Activated naive CD8-positive, alpha-beta T cell (primary cell): ENCODE results near the gene GPR35.

Experiments used
- H3K27ac Mint-ChIP-seq: one replicate; pipeline ENCODE4 v1.8.0; 2021; ENCODE audit warnings: mixed read lengths
- H3K27me3 Mint-ChIP-seq: one replicate; pipeline ENCODE4 v1.8.0; 2021; ENCODE audit warnings: mixed read lengths
- H3K36me3 Mint-ChIP-seq: one replicate; pipeline ENCODE4 v1.8.0; 2021; ENCODE audit warnings: mixed read lengths
- H3K4me1 Mint-ChIP-seq: one replicate; pipeline ENCODE4 v1.8.0; 2021; ENCODE audit warnings: low read depth, mixed read lengths
- H3K4me3 Mint-ChIP-seq: one replicate; pipeline ENCODE4 v1.8.0; 2021; ENCODE audit warnings: mild to moderate bottlenecking, mixed read lengths
- H3K9me3 Mint-ChIP-seq: one replicate; pipeline ENCODE4 v1.8.0; 2021; ENCODE audit warnings: low read depth, mixed read lengths

GPR35 gene, protein sequence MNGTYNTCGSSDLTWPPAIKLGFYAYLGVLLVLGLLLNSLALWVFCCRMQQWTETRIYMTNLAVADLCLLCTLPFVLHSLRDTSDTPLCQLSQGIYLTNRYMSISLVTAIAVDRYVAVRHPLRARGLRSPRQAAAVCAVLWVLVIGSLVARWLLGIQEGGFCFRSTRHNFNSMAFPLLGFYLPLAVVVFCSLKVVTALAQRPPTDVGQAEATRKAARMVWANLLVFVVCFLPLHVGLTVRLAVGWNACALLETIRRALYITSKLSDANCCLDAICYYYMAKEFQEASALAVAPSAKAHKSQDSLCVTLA

DNA sequence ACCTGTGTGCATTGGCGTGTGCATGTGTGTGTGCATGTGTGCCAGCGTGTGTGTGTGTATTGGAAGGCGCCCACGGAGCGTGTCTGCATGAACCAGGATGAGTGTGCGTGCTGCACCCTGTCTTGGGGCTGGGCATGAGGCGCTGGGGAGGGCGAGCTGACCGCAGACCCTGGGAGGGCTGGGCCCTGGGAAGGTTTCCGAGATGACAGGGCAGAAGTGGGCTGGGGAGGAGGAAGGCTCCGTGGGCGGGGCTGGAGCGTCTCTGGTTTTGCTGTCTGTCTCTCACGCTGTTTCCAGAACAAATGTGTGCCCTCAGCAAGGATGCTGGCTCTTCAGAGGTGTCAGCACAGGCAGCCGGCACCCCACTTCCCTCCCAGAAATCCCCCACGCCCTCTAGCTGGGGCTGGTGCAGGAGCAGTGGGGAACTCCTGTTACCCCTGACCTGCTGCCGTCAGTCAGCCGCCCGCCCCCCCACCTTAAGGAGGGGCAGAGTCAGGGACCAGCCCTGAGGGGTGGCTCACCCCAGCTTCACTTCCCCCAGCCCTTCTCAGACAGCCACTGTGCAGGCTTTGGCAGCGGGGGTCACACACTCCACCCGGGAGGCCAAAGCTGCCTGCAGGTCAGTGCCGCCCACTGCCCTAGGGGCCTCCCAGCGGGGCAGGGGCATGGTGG is at the start of gene GPR35:
Gene GPR35, plus strand, starts transcription at position 531 of the 672 bp plus-strand sequence. CDS start 4,473 bp downstream, outside the sequence.
- Mint-ChIP-seq H3K36me3 (peaks cover 3% of the 10 kb centered on the region), H3K4me3 (peak within 1 kb of the TSS; percentile 57), H3K27ac (peak within 1 kb of the TSS; percentile 75), H3K27me3 (no peaks in the 10 kb centered on the region), H3K4me1 (peaks cover 46% of the 10 kb centered on the region), H3K9me3 (no peaks in the 10 kb centered on the region)

DNA sequence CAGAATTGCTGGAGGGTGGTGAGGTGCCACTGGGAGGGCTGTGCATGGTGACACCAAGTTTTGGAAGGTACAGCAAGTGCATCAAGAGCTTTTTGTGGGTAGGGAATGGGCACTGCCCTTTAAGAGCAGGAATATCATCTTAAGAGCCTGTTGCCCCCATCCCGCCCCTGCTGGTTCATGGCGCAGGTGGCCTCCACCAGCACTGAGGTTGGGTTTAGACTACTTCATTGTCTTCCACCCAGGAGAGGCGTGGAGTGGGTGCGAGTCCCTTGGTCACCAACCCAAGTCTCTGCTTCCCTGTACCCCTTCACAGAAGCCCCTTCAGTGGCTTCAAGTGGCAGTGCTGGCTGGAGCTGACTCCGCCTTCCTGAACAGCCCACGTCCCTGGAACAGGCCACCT is 49.2 kb upstream of the GPR35 start:
- H3K9me3 Mint-ChIP-seq: no peaks in the 10 kb centered on the region
- H3K4me3 Mint-ChIP-seq: no peak overlapping the region
- H3K36me3 Mint-ChIP-seq: peaks cover 2% of the 10 kb centered on the region
- peaks cover 25% of the 10 kb centered on the region for H3K4me1 Mint-ChIP-seq
- H3K27ac Mint-ChIP-seq: no peak overlapping the region
- no peaks in the 10 kb centered on the region for H3K27me3 Mint-ChIP-seq

DNA sequence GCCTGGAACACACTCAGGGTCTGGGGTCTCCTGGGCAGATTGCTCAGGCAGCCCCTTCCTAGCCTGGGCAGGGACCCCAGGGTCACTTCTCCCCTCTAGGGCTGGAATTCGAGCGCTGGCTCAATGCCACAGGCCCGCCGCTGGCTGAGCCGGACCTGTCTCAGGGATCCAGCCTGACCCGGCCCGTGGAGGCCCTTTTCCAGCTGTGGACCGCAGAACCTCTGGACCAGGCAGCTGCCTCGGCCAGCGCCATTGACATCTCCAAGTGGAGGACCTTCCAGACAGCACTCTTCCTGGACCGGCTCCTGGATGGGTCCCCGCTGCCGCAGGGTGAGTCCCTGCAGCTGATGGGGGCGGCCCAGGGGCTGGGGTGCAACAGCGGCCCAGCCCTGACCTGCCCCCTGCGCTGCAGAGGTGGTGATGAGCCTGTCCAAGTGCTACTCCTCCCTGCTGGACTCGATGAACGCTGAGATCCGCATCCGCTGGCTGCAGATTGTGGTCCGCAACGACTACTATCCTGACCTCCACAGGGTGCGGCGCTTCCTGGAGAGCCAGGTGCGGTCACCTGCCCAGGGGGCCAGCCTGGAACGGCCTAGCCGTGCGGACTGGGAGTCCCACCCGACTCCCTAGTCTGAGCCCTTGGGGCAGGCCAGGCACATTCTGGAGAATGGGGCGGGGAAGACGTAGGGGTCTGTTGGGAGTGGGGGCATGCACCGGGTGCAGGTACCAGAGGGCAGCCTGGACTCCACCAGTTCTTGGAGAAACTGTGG is 48.7 kb upstream of the GPR35 start:
- Mint-ChIP-seq H3K27me3 (no peaks in the 10 kb centered on the region), H3K4me3 (no peak overlapping the region), H3K36me3 (peaks cover 6% of the 10 kb centered on the region), H3K27ac (no peak overlapping the region), H3K4me1 (peaks cover 20% of the 10 kb centered on the region), H3K9me3 (no peaks in the 10 kb centered on the region)

DNA sequence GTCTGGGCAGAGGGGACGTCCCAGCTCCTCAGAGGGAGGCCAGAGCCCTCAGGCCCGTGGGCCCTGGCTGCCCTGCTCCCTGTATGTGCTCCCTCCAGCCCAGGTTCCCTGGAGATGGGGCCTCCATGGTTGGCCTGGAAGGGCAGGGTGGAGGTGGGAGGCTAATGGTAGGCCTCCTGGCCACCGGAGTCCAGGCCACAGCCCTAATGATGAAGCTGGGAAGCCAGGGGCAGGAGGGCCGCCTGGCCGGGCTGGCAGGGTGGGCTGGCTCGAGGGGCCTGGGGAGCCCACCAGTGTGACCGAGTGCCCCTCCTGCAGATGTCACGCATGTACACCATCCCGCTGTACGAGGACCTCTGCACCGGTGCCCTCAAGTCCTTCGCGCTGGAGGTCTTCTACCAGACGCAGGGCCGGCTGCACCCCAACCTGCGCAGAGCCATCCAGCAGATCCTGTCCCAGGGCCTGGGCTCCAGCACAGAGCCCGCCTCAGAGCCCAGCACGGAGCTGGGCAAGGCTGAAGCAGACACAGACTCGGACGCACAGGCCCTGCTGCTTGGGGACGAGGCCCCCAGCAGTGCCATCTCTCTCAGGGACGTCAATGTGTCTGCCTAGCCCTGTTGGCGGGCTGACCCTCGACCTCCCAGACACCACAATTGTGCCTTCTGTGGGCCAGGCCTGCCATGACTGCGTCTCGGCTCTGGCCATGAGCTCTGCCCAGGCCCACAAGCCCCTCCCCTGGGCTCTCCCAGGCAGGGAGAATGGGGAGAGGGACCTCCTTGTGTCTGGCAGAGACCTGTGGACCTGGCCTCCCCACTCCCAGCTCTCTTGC is 47.8 kb upstream of the GPR35 start:
- H3K4me3 Mint-ChIP-seq: no peak overlapping the region
- H3K27ac Mint-ChIP-seq: no peak overlapping the region
- H3K4me1 Mint-ChIP-seq: peaks cover 26% of the 10 kb centered on the region
- H3K36me3 Mint-ChIP-seq: peaks cover 6% of the 10 kb centered on the region
- no peaks in the 10 kb centered on the region for H3K9me3 Mint-ChIP-seq
- H3K27me3 Mint-ChIP-seq: no peaks in the 10 kb centered on the region

DNA sequence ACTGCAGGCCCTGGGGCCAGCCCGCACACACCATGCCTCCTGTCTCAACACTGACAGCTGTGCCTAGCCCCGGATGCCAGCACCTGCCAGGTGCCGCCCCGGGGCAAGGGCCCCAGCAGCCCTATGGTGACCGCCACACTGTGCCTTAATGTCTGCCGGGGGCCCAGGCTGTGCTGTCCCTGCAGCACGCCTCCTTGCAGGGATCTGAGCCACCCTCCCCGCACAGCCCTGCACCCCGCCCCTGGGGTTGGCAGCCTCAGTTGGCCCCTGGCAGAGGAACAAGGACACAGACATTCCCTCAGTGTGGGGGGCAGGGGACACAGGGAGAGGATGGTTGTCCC is 47.2 kb upstream of the GPR35 start:
- Mint-ChIP-seq H3K4me1 (peaks cover 29% of the 10 kb centered on the region), H3K9me3 (no peaks in the 10 kb centered on the region), H3K4me3 (no peak overlapping the region), H3K27me3 (no peaks in the 10 kb centered on the region), H3K36me3 (peaks cover 6% of the 10 kb centered on the region), H3K27ac (no peak overlapping the region)

DNA sequence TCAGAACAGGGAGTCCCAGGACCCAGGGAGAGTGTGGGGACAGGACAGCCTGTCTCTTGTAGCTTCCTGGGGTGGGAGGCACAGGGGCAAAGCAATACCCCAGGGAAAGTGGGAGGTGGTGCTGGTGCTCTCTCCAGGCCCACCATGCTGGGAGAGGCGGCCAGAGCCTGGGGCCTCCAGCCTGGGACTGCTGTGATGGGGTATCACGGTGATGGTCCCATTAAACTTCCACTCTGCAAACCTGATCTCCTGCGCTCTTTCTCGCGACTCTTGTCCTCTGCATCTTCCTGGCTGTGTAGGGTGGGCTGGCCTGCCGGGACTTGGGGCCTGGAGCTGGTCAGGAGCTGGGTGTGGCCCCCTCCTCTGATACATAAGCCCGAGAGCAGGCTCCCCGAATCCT is 46.8 kb upstream of the GPR35 start:
- Mint-ChIP-seq H3K27ac (peak overlapping the region; percentile 77), H3K9me3 (no peaks in the 10 kb centered on the region), H3K4me3 (no peak overlapping the region), H3K27me3 (no peaks in the 10 kb centered on the region), H3K36me3 (peaks cover 6% of the 10 kb centered on the region), H3K4me1 (peaks cover 33% of the 10 kb centered on the region)

DNA sequence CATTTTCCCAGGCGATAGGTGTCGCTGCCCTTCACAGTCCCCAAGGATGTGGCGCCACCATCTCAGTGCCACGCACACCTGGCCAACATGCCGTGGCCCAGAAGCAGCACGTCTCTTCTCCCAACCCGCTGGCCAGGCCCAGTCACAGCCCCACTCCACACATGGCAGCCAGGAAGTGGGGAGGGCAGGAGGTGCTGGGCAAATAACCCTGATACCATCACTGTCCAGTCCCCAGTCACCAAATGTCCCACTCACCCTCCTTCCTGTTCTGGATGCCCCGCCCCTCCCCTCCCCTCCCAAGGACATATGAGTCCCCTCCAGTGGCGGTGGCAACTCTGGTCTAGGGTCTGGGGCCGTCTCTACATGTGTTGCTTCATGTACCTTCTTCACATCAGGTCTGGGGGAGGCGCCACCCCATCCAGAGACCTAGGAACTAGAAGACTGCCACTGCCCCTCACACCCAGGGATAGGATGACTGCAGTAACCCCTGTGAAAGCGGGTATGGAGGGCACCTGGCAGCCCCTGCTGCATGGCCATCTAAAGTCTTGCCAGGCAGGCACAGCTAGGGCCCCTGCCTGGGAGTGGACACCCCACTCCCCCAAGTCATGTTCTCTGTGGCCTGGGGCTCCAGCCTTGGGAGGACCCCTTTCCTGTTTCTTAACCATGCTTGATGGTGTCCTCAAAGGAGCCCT is 46.1 kb upstream of the GPR35 start:
- Mint-ChIP-seq H3K27me3 (no peaks in the 10 kb centered on the region), H3K36me3 (peaks cover 6% of the 10 kb centered on the region), H3K27ac (peak overlapping the region; percentile 77), H3K4me3 (peak overlapping the region; percentile 48), H3K4me1 (peaks cover 33% of the 10 kb centered on the region), H3K9me3 (no peaks in the 10 kb centered on the region)

DNA sequence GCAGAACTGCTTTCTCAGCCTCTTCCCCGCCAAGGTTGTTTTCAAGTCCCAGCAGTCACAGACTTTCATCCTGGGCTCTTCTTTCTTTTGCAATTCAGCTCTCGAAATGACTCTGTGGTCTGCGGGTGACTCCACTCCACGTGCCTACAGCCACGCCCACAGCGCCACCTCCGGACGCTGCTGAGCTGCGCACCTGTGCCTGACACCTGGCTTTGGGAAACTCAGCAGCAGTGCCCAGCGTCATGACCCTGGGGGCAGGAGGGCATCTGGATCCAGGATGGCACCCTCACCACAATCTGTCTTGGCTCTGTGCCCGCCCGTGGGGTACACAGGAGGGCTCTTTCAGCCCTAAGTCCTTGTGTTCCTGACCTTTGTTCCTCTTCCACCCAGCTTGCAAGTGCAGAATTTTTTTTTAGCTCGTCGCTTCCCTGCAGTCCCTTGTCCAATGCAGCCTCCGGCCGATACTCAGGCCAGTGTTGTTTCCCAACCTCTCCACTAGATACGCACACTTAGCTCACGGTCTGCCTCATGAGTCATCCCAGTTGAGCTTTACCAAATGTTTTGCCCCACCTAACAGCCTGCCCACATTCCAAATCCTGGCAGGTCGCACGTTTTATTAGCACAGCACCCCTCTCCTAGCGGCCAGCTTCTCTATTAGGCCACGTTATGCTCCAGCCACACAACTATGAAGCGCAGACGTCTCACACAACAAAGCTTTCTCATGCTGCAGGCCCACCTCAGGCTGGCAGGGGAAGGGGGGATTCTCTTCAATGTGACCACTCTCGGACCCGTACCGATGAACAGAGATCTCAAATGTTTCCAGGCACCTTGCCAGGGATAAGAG is 45.3 kb upstream of the GPR35 start:
- no peaks in the 10 kb centered on the region for H3K9me3 Mint-ChIP-seq
- peaks cover 6% of the 10 kb centered on the region for H3K36me3 Mint-ChIP-seq
- H3K4me3 Mint-ChIP-seq: peak overlapping the region; percentile 48

DNA sequence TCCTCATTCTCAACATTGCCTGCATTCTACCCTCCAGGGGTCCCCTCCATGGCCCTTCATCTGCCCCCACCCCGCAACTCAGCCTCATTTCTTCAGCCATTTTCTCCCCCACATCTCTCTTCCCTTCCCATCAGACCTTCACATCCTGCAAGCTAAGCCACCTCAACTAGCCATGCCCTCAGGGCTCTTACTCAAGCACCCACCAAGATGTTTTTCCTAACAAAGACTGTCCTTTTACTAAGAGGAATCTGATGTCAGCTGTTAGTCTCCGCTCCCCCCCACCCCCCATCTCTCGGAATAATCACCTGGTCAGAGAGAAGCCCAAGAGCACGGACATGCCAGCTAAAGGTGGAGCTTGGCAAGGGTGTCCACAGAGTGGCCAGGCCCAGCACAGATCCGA is 43.5 kb upstream of the GPR35 start:
- H3K4me1 Mint-ChIP-seq: peaks cover 45% of the 10 kb centered on the region
- H3K27me3 Mint-ChIP-seq: no peaks in the 10 kb centered on the region

More for the DNA sequence above, 45.3 kb upstream of the GPR35 start:
- H3K27ac Mint-ChIP-seq: peak overlapping the region; percentile 69
- H3K27me3 Mint-ChIP-seq: no peaks in the 10 kb centered on the region
- H3K4me1 Mint-ChIP-seq: peaks cover 41% of the 10 kb centered on the region

DNA sequence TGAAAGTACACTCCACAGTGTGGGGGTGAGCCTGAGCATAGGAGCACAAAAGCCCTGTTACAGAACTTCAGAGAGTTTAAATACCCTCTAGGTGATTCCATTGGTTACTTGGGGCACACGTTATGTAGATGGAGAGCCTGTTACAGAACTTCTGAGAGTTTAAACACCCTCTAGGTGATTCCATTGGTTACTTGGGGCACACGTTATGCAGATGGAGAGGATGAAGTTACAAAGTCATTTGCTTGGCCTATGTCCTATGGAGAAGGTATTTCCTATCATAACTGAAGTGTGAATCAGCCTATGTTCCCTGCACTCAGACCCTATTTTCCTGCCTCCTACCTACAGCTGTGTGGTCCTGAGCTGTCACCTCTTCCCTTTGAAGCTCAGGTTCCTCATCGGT is 42.5 kb upstream of the GPR35 start:
- H3K27ac Mint-ChIP-seq: peak overlapping the region; percentile 67
- H3K27me3 Mint-ChIP-seq: no peaks in the 10 kb centered on the region
- H3K9me3 Mint-ChIP-seq: no peaks in the 10 kb centered on the region
- H3K36me3 Mint-ChIP-seq: peaks cover 6% of the 10 kb centered on the region
- H3K4me3 Mint-ChIP-seq: no peak overlapping the region
- H3K4me1 Mint-ChIP-seq: peaks cover 51% of the 10 kb centered on the region

More for the DNA sequence above, 43.5 kb upstream of the GPR35 start:
- no peaks in the 10 kb centered on the region for H3K9me3 Mint-ChIP-seq
- no peak overlapping the region for H3K27ac Mint-ChIP-seq
- no peak overlapping the region for H3K4me3 Mint-ChIP-seq
- peaks cover 6% of the 10 kb centered on the region for H3K36me3 Mint-ChIP-seq

DNA sequence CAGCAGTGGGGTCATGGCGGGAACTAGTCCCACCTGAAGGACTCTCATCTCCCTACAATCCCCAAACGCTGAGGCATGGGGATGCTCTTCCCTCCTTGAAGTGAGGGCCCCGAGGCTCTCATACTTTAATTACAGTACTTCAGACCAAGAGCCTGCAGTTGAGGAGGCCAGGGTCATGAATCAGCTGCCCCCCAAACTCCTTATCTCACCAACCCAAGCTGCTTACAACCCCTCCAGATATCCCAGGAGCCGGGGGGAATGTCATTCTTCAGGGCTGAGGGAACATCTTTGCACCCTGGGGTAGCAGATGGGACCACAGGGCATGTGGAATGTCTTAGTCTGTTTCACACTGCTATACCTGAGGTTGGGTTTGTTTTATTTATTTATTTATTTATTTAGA is 41.5 kb upstream of the GPR35 start:
- H3K4me1 Mint-ChIP-seq: peaks cover 59% of the 10 kb centered on the region
- H3K9me3 Mint-ChIP-seq: no peaks in the 10 kb centered on the region
- H3K36me3 Mint-ChIP-seq: peaks cover 6% of the 10 kb centered on the region
- no peak overlapping the region for H3K4me3 Mint-ChIP-seq
- H3K27ac Mint-ChIP-seq: no peak overlapping the region
- no peaks in the 10 kb centered on the region for H3K27me3 Mint-ChIP-seq

DNA sequence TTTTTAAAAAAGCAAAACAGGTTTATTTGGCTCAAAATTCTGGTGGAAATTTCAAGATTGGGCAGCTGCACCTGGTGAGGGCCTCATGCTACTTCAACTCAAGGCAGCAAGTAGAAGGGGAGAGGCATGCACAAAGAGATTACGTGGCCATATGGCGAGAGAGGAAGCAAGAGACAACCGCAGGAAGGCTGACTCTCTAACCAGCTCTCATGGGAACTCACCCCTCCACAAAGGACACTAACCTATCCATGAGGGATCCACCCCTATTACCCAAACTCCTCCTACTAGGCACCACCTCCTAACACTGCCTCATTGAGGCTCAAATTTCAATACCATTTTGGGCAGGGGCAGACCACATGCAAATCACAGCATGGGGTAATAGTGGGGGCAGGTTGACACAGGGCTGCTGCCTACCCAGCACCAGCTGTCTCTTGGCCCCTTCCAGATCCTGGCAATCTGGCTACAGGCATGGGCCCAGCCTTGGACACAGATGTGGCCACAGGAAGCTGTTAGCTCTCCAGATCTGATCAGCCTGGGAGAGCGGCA is 40.7 kb upstream of the GPR35 start:
- Mint-ChIP-seq H3K27ac (peak overlapping the region; percentile 22), H3K27me3 (no peaks in the 10 kb centered on the region), H3K9me3 (no peaks in the 10 kb centered on the region), H3K4me1 (peaks cover 58% of the 10 kb centered on the region), H3K4me3 (peak overlapping the region; percentile 97), H3K36me3 (peaks cover 6% of the 10 kb centered on the region)

DNA sequence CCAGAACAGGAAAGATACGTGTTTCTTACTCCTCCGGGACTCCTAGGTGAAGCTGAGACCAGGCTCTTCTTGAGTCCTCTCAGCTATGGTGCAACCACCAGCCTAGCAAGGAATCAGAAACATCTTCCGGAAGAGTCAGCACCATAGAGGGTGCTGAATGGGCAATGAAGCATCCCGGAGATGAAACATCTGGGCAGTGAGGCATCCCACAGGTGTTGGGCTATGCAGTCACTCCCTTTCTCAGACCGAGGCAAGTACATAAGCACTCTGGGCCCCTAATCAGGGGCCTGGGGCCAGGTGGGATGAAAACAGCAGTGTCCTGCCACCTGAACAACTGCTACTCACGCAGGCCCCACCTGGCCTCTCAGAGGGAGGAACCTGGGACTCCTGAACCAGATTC is 40.2 kb upstream of the GPR35 start:
- H3K4me3 Mint-ChIP-seq: peak overlapping the region; percentile 97
- no peaks in the 10 kb centered on the region for H3K9me3 Mint-ChIP-seq
- no peaks in the 10 kb centered on the region for H3K27me3 Mint-ChIP-seq
- peaks cover 54% of the 10 kb centered on the region for H3K4me1 Mint-ChIP-seq
- H3K36me3 Mint-ChIP-seq: peaks cover 6% of the 10 kb centered on the region
- H3K27ac Mint-ChIP-seq: peak overlapping the region; percentile 41
